GM18519 (cell line): ENCODE measurements around the gene ARHGAP5.
"Not testable (repeated sequence)": the region's sequence is repeated elsewhere in the genome, so short reads cannot be mapped to it uniquely, and the experiment has no call there.

Source experiments
- ATAC-seq: cut with Tn5 transposase; IDR thresholded peaks from one replicate; pipeline ENCODE4 v1.9.1; 2021; ENCODE audit warnings: mild to moderate bottlenecking, moderate library complexity; ENCODE audit not compliant: unreplicated experiment, low FRiP score

ARHGAP5 gene

GRCh38 chr14:32109676-32110547 lies 32.8 kb downstream of the ARHGAP5 start:
- no peak for ATAC-seq

DNA sequence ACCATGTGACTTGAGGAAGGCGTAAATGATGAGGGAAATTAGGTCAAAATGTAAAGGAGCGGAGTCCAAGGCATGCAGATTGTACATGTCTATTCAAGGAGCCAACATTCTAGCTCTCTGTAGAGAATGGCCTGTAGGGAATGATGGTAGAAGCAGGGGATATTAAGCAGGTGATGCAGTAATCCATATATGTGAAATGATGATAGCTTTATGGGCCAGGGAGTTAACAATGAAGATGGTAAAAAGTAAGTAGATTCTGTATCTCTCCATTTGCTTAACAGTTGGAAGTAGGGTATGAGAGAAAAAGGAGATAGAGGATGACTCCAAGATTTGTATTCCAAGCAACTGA lies 33.4 kb downstream of the ARHGAP5 start:
- no peak for ATAC-seq

DNA sequence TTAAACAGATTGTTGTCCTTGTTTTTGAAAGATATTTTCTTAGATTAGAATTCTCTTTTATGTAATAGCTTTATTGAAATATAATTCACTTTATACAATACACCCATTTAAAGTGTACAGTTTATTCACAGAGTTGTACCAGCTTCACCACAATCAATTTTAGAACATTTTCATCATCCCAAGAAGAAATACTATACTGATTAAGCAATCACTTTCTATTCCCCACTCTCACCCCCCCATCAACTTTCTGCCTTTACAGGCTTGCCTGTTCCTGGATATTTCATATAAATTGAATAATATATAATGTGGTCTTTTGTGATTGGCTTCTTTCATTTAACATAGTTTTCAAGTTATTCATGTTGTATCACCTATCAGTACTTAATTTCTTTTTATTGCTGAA lies 44.4 kb downstream of the ARHGAP5 start:
- ATAC-seq: no peak

- ATAC-seq: no peak
Measured at GRCh38 chr14:32121948-32122347, 44.8 kb downstream of the ARHGAP5 start.

DNA sequence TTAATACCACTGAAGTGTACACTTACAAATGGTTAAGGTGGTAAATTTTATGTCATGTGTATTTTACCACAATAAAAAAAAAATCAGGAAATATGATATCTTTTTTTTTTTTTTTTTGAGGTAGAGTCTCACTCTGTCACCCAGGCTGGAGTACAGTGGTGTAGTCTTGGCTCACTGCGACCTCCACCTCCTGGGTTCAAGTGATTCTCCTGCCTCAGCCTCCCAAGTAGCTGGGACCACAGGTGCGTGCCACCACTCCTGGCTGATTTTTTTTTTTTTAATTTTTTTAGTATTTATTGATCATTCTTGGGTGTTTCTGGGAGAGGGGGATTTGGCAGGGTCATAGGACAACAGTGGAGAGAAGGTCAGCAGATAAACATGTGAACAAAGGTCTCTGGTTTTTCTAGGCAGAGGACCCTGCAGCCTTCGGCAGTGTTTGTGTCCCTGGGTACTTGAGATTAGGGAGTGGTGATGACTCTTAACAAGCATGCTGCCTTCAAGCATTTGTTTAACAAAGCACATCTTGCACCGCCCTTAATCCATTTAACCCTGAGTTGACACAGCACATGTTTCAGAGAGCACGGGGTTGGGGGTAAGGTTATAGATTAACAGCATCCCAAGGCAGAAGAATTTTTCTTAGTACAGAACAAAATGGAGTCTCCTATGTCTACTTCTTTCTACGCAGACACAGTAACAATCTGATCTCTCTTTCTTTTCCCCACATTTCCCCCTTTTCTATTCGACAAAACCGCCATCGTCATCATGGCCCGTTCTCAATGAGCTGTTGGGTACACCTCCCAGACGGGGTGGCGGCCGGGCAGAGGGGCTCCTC lies 50.0 kb downstream of the ARHGAP5 start:
- not testable (repeated sequence) for ATAC-seq

DNA sequence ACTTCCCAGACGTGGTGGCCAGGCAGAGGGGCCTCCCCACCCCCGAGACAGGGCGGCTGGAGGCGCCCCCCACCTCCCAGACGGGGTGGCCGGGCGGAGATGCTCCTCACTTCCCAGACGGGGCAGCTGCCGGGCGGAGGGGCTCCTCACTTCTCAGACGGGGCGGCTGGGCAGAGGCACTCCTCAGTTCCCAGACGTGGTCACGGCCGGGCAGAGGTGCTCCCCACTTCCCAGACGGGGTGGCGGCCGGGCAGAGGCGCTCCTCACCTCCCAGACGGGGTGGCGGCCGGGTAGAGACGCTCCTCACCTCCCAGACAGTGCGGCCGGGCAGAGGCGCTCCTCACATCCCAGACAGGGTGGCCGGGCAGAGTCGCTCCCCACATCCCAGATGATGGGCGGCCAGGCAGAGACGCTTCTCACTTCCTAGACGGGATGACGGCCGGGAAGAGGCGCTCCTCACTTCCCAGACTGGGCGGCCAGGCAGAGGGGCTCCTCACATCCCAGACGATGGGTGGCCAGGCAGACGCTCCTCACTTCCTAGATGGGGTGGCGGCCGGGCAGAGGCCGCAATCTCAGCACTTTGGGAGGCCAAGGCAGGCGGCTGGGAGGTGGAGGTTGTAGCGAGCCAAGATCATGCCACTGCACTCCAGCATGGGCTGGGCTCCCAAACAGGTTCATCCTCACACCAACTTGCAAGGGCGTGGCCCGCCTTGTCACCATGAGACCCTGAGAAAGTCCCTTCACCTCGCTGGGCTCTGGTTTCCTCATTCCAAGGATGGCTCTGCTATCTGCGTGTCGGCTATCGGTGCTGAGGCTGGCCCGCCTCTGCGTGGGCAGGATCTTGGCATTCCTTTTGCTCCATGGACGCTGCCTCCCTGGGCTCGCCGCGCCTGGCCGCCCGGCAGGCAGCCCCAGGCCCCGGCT lies 50.9 kb downstream of the ARHGAP5 start:
- ATAC-seq: not testable (repeated sequence)

GRCh38 chr14:32128703-32129102 lies 51.6 kb downstream of the ARHGAP5 start:
- no peak for ATAC-seq

DNA sequence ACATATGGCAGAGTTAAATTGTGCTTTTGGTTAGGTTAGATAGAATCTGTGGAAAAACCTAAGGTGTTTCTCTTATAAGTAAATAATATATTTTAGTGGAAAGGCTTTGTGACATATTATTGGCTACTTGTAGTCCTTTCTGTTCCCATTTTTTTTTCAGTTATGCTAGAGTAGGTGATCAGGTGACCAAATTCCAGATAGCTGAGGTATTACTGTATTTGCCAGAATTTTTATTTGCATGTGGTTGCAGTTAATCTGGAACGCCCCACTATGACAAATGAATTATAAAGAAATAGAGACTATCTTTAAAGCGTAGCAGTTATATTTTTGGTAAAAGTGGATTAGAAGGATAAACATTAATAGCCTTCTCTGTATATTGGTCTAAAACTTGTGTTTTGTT lies 52.0 kb downstream of the ARHGAP5 start:
- no peak for ATAC-seq

GRCh38 chr14:32131689-32132088 lies 54.6 kb downstream of the ARHGAP5 start:
- not testable (repeated sequence) for ATAC-seq

- no peak for ATAC-seq
Measured at GRCh38 chr14:32134448-32135097, 57.5 kb downstream of the ARHGAP5 start.

- ATAC-seq: no peak
Measured at GRCh38 chr14:32136027-32136825, 59.1 kb downstream of the ARHGAP5 start.

DNA sequence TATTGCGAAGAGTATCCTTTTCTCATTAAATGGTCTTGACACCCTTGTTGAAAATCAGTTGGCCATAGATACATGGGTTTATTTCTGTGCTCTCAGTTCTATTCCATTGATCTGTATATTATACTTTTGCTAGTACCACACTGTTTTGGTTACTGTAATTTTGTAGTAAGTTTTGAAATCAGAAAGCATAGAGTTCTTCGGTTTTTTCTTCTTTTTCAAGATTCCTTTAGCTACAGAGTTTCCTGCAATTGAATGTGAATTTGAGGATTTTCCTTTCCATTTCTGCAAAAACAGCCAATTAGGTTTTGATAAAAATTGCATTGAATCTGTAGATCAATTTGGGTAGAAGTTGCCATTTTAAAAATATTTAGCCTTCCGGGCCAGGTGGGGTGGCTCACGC lies 60.2 kb downstream of the ARHGAP5 start:
- ATAC-seq: no peak

DNA sequence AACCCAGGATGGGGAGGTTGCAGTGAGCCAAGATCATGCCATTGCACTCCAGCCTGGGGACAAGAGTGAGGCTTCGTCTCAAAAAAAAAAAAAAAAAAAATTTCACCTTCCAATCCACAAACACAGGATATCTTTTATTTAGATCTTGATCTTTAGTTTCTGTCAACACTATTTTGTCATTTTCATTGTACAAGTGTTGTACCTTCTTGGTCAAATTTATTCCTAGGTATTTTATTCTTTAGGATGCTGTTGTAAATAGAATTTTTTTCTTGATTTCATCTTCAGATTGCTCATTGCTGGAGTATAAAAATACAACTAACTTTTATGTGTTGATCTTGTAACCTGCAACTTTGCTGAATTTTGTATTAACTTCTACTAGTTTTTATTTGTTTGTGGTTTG lies 60.8 kb downstream of the ARHGAP5 start:
- ATAC-seq: no peak

DNA sequence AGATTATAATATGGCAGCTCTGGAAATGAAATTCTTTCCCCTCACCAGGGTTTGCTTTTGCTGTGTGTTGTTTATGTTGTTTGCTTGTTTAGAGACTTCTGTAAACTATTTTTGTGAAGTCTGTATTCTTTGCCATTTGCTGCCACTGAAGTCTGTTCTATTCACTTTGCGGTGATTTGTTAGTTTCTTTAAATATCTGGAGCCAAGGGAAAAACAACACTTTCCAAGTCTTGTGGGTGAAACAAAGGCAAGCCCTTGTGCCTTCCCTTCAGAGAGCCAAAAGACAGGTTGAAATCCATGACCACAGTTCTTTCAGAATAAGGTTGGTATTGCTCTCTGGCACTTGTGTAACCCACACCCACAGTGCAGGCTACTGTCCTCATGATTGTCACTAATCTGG lies 65.2 kb downstream of the ARHGAP5 start:
- ATAC-seq: no peak

GRCh38 chr14:32142754-32143437 lies 65.8 kb downstream of the ARHGAP5 start:
- ATAC-seq: no peak

- ATAC-seq: no peak
Measured at GRCh38 chr14:32150392-32150791, 73.3 kb downstream of the ARHGAP5 start.

DNA sequence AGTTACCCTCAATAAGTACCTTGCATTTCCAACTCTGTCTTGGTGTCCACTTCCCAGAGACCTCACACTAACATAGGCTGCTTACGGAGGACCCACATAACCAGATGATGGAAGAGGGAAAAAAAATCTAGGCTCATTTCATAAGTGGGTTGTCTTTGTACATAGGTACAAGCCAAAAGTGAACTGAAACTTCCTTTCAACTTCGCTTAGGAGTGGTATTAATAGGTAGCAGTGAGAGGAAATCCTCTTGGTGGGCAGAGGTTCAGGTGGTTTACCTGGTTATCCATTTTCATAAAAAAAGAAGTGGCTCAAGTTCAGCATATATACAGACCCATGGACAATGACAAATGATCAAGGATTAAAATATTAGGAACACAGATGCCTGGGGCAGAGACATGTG lies 88.9 kb downstream of the ARHGAP5 start:
- ATAC-seq: no peak

DNA sequence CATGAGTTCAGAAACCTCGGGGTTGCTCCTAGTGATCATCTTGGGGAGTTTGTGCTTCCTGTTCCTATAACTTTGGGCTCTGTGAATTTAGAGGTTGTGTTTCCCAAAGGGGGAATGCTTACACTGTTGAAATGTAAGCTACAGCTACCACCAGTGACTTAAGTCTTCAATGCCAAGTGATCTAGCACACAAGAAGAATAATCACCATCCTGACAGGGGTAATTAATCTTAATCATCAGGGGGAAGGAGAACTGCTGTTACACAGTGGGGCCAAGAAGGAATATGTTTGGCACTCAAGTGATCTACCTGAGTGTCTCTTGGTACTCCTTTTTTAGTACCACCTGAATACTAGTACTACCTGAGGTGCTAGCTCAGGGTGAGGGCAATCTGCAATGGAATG lies 89.8 kb downstream of the ARHGAP5 start:
- no peak for ATAC-seq

- no peak for ATAC-seq
Measured at GRCh38 chr14:32167907-32168306, 90.8 kb downstream of the ARHGAP5 start.
